ENCODE data around the gene HIGD2A. TPM values are rescaled to one million over a fixed set of nuclear protein-coding genes. Genes with fewer than 3 reads are reported as not detected.

The HIGD2A gene
- total and polyA plus RNA-seq, 10 of the 15 experiments (the other 5 are each of a cell fraction or from before 2014, with no cell fraction given) = 152 to 348 (median 194) TPM

GRCh38 chr5:176427971-176428370, 39.4 kb downstream of the HIGD2A start (continued):
- TF ChIP-seq E2F8 (IDR thresholded peaks at IDR 0.05; ENCODE audit: low read depth, partially characterized antibody) = no peak

GRCh38 chr5:176429972-176430371, 41.4 kb downstream of the HIGD2A start:
- Histone ChIP-seq H3K79me2 (ENCODE audit: control insufficient read depth, insufficient read depth, low read length) (no peaks in the 10 kb centered on the region), H2AFZ (ENCODE audit: control insufficient read depth, low read depth, low read length) (no peak overlapping the region), H3K4me1 (ENCODE audit: control insufficient read depth, insufficient read depth, low read length) (no peaks in the 10 kb centered on the region), H3K27ac (ENCODE audit: control insufficient read depth, insufficient read depth) (no peak overlapping the region), H3K27me3 (replicated peaks in 1 of 2; ENCODE audit: control insufficient read depth in 2 of 2, insufficient read depth in 2 of 2, low read length in 1 of 2) (no peaks in the 10 kb centered on the region), H3K36me3 (ENCODE audit: control insufficient read depth in 2 of 2, insufficient read depth in 2 of 2, low read length in 1 of 2) (no peaks in the 10 kb centered on the region), H3K4me3 (no peak overlapping the region), H3K9ac (ENCODE audit: control insufficient read depth, insufficient read depth, low read length) (no peak overlapping the region), H3K9me3 (replicated peaks; ENCODE audit: control insufficient read depth, insufficient read depth, low read length) (no peaks in the 10 kb centered on the region; the same call in 2 of the 3 replicates), H3K4me2 (ENCODE audit: control insufficient read depth, insufficient read depth) (no peak overlapping the region), H4K20me1 (ENCODE audit: control insufficient read depth, insufficient read depth) (no peaks in the 10 kb centered on the region)
- BruUV-seq (replicated peaks) = no TSS peak
- ChIA-PET POLR2A (no interaction called here), RAD21 (ENCODE audit: unreplicated experiment) (no interaction called here), SMC1A (ENCODE audit: uncharacterized antibody, unreplicated experiment) (interaction anchor here (1.5 kb wide), 1 partner anchor 18 kb away, joined by 3 read pairs; the partner anchor contains the start of gene FAF2), CTCF (interaction anchor here (4.6 kb wide), 1 partner anchor 13 kb away, joined by 15 read pairs; the partner anchor contains the start of gene CLTB)
- 58% methylated on average over 4 of the region's 4 CpGs for WGBS (ENCODE audit: insufficient coverage, insufficient replicate concordance, low lambda C conversion rate, missing lambda C conversion rate)
- ATAC-seq = peak; percentile 54
- no peak for DNase-seq (ENCODE audit: low read depth, low spot score)
- TF ChIP-seq PKNOX1 (IDR thresholded peaks at IDR 0.05) (no peak), POLR2AphosphoS5 (IDR thresholded peaks at IDR 0.05; ENCODE audit: low read length) (no peak), EED (IDR thresholded peaks at IDR 0.05; ENCODE audit: low read depth) (no peak), ASH2L (IDR thresholded peaks at IDR 0.05; ENCODE audit: borderline replicate concordance, low read depth) (no peak), IRF5 (IDR thresholded peaks at IDR 0.05; ENCODE audit: borderline replicate concordance) (no peak), HDGF (IDR thresholded peaks at IDR 0.05) (no peak), RAD51 (IDR thresholded peaks at IDR 0.05) (no peak), ETV6 (conservative IDR thresholded peaks at IDR 0.05 in 1 of 2, IDR thresholded peaks at IDR 0.05 in 1 of 2; ENCODE audit: borderline replicate concordance in 1 of 2, low read depth in 1 of 2) (no peak), E2F4 (IDR thresholded peaks at IDR 0.05; ENCODE audit: low read depth, low read length) (no peak), SIX5 (IDR thresholded peaks at IDR 0.05; ENCODE audit: low read depth, low read length, severe bottlenecking) (no peak)
- no peak for FAIRE-seq
- intact Hi-C loops (cut with micrococcal nuclease; ENCODE audit: unreplicated experiment) (no loop called here), in situ Hi-C loops (cut with MboI) (no loop called here)
